Tibial nerve (tissue), 4 donors: ENCODE measurements around the gene GALK1. TPM values are rescaled to one million over a fixed set of nuclear protein-coding genes. Genes with fewer than 3 reads are reported as not detected.

Experiments used
- DNase-seq, 2 donors: peaks; one replicate each; pipeline ENCODE4 v3.0.0-alpha.2; 2019; ENCODE audit warnings: low spot score in 2 of 2
- H3K27ac ChIP-seq, 4 donors: fragments of 200-600 bp; sonication (generic) in 3 of 4; one replicate each; pipeline ENCODE4 v1.5.1; 2017 to 2019; ENCODE audit warnings: mild to moderate bottlenecking in 1 of 4
- H3K27me3 ChIP-seq, 2 donors: fragments of 200-600 bp; sonication (generic) in 1 of 2; one replicate each; pipeline versions ENCODE4 v1.5.1 to v1.6.0; 2017 to 2019
- H3K36me3 ChIP-seq, 3 donors: fragments of 200-600 bp; sonication (generic); one replicate each; pipeline ENCODE4 v1.5.1; 2018 to 2019
- H3K4me1 ChIP-seq, 4 donors: fragments of 200-600 bp; sonication (generic) in 3 of 4; one replicate each; pipeline ENCODE4 v1.5.1; 2017 to 2019
- H3K4me3 ChIP-seq, 4 donors: fragments of 200-600 bp; sonication (generic) in 3 of 4; one replicate each; pipeline ENCODE4 v1.5.1; 2017 to 2019; ENCODE audit warnings: mild to moderate bottlenecking in 1 of 4, moderate library complexity in 1 of 4
- H3K9me3 ChIP-seq, 4 donors: fragments of 200-600 bp; sonication (generic) in 3 of 4; one replicate each; pipeline ENCODE4 v1.5.1; 2017 to 2019
- CTCF ChIP-seq, 5 experiments: fragments of 200-600 bp in 3 of 5; fragments of 450-650 bp in 2 of 5; sonication (generic) in 3 of 5; IDR thresholded peaks; one replicate each; pipeline ENCODE4 v1.5.1; 2016 to 2019; ENCODE audit warnings: antibody characterized with exemption in 5 of 5, mild to moderate bottlenecking in 3 of 5, moderate library complexity in 2 of 5
- EP300 ChIP-seq, 2 donors: sonication (generic); formaldehyde crosslinking; IDR thresholded peaks; one replicate each; pipeline ENCODE4 v1.6.1; 2017; ENCODE audit warnings: antibody characterized with exemption in 2 of 2, mild to moderate bottlenecking in 1 of 2
- POLR2A ChIP-seq, 2 donors: fragments of 450-650 bp; IDR thresholded peaks; one replicate each; pipeline ENCODE4 v1.6.1; 2017; ENCODE audit warnings: antibody characterized with exemption in 2 of 2, mild to moderate bottlenecking in 2 of 2, moderate library complexity in 2 of 2
- WGBS, 2 donors: methylation state at CpG; one replicate each; pipeline ENCODE4 v1.1.5; 2018; 5-methylcytosine and 5-hydroxymethylcytosine counted together
- total RNA-seq, 4 donors: library from RNA; depleted of rRNA; stranded (reverse); fragments of >200 nt; gene quantifications; one replicate each; pipeline ENCODE4 v1.1.0, GENCODE V29; 2016

The GALK1 gene
- total RNA-seq, 4 donors from 2014 or later: 54.5 to 57.5 (median 55.6) TPM

DNA sequence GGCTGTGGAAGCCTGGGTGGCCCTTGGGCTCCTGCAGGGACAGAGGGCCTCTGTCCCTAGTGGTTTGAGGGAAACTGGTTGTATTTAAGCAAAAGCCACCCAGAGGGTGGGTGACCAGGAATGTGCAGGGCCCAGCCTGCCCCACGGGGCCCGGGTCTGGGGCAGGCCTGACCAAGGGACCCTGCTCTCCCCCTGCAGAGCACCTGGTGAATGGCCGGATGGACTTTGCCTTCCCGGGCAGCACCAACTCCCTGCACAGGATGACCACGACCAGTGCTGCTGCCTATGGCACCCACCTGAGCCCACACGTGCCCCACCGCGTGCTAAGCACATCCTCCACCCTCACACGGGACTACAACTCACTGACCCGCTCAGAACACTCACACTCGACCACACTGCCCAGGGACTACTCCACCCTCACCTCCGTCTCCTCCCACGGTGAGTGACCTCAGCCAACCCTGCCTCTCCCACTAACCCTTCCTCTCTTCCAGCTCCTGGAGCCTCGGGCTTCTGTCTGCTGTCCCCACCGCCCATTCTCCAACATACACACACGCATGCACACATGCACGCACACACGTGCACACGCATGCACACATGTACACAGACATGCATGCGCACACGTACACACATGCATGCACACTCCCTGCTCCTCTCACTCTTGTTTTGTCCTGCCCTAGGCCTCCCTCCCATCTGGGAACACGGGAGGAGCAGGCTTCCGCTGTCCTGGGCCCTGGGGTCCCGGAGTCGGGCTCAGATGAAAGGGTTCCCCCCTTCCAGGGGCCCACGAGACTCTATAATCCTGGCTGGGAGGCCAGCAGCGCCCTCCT lies 10.4 kb downstream of the GALK1 start:
- H3K9me3 ChIP-seq: no peaks in the 10 kb centered on the region
- peaks cover 0 to 98% (median 10%) of the 10 kb centered on the region in 3 donors for H3K36me3 ChIP-seq
- H3K27me3 ChIP-seq: no peaks in the 10 kb centered on the region
- peak overlapping the region in 1 of 4 donors; percentile 49 for H3K4me3 ChIP-seq
- DNase-seq: no peak
- H3K27ac ChIP-seq: peak overlapping the region; percentile 61 to 88 (median 83)
- 67 to 68% methylated on average over 26 to 27 of the region's 27 CpGs for WGBS, 2 donors
- H3K4me1 ChIP-seq: peaks cover 0 to 47% (median 12%) of the 10 kb centered on the region in 4 donors
- TF ChIP-seq EP300 (IDR thresholded peaks at IDR 0.05): no peak
- no peak for TF ChIP-seq CTCF (IDR thresholded peaks at IDR 0.05)
- TF ChIP-seq POLR2A (IDR thresholded peaks at IDR 0.05): no peak

GRCh38 chr17:75753514-75754377 lies 11.2 kb downstream of the GALK1 start:
- TF ChIP-seq EP300 (IDR thresholded peaks at IDR 0.05) (peak in 1 of 2 donors; percentile 25), POLR2A (IDR thresholded peaks at IDR 0.05) (no peak), CTCF (IDR thresholded peaks at IDR 0.05) (peak; percentile 59 to 85 (median 72))
- Histone ChIP-seq H3K36me3 (peaks cover 0 to 98% (median 10%) of the 10 kb centered on the region in 3 donors), H3K27me3 (no peaks in the 10 kb centered on the region), H3K27ac (peak overlapping the region; percentile 61 to 88 (median 83)), H3K9me3 (no peaks in the 10 kb centered on the region), H3K4me1 (peaks cover 0 to 56% (median 18%) of the 10 kb centered on the region in 4 donors), H3K4me3 (peak overlapping the region; percentile 15 to 53 (median 33))
- no peak for DNase-seq
- WGBS, 2 donors: 10 to 34% methylated on average over 34 to 55 of the region's 76 CpGs

DNA sequence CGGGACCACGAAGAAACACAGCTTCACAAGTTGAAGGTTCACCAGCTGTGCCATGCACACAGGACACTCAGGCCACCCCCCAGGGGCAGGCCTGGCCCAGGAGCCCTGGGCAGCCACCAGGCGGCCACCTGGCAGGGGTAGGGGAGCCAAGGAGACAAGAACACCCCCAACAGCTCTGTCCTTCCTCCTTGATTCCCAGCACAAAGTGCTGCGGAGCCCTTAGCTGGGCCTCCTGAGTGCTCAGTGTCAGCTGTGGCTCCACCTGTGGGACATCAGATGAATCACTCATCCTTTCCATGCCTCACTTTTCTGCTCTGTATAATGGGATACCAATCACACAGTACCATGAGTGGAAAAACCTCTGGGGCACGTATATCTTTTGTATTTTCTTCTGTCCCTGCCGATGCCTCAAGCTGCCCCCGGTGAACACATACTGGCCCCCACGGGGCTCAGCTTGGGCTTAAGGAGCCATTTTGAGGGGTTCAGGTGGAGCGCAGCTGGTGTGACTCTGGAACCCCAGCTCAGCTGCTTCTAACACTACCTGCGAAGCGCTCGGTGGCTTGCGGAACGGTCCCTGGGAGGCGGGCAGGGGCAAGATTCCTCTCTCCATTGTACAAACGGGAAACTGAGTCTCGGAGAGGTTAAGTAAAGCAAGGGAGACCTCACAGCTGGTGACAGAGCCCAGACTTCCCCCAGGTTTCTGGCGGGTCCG lies 12.0 kb downstream of the GALK1 start:
- TF ChIP-seq CTCF (IDR thresholded peaks at IDR 0.05) (no peak), POLR2A (IDR thresholded peaks at IDR 0.05) (no peak), EP300 (IDR thresholded peaks at IDR 0.05) (no peak)
- H3K27me3 ChIP-seq: no peaks in the 10 kb centered on the region
- no peak for DNase-seq
- H3K27ac ChIP-seq: peak overlapping the region; percentile 61 to 88 (median 83)
- peaks cover 0 to 64% (median 20%) of the 10 kb centered on the region in 4 donors for H3K4me1 ChIP-seq
- WGBS, 2 donors: 75 to 78% methylated on average over 16 to 19 of the region's 19 CpGs
- H3K36me3 ChIP-seq: peaks cover 0 to 98% (median 5%) of the 10 kb centered on the region in 3 donors
- H3K4me3 ChIP-seq: peak overlapping the region; percentile 12 to 53 (median 33)
- H3K9me3 ChIP-seq: no peaks in the 10 kb centered on the region

DNA sequence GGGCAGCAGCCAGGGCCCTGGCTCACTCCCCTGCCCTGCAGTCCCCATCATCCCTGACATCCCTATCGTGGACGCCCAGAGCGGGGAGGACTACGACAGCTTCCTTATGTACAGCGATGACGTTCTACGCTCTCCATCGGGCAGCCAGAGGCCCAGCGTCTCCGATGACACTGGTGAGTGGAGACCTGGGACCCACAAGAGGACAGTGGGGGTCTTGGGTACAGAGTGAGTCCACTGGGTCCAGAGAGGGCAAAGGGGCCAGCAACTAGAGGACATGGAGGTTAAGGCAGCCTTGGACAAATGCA lies 12.6 kb downstream of the GALK1 start:
- H3K27me3 ChIP-seq: no peaks in the 10 kb centered on the region
- H3K27ac ChIP-seq: peak overlapping the region in 1 of 4 donors; percentile 87
- no peak overlapping the region for H3K4me3 ChIP-seq
- H3K9me3 ChIP-seq: no peaks in the 10 kb centered on the region
- no peak for TF ChIP-seq CTCF (IDR thresholded peaks at IDR 0.05)
- no peak for TF ChIP-seq POLR2A (IDR thresholded peaks at IDR 0.05)
- no peak for TF ChIP-seq EP300 (IDR thresholded peaks at IDR 0.05)
- H3K4me1 ChIP-seq: peaks cover 0 to 70% (median 22%) of the 10 kb centered on the region in 4 donors
- H3K36me3 ChIP-seq: peaks cover 0 to 97% (median 0%) of the 10 kb centered on the region in 3 donors
- 89 to 94% methylated on average over 7 to 10 of the region's 10 CpGs for WGBS, 2 donors
- no peak for DNase-seq
